Mesodermal cell (in vitro differentiated cells): ENCODE measurements around the gene KLHDC10.

Source experiments
- H3K27ac ChIP-seq: 2 replicates; pipeline ENCODE4 v1.7.0; 2013; ENCODE audit warnings: mild to moderate bottlenecking, low read depth, low read length, moderate library complexity; ENCODE audit not compliant: severe bottlenecking
- H3K36me3 ChIP-seq: 2 replicates; pipeline ENCODE4 v1.7.1; 2013; ENCODE audit warnings: mild to moderate bottlenecking, low read length, moderate library complexity; ENCODE audit not compliant: control insufficient read depth, insufficient read depth
- H3K4me1 ChIP-seq: one replicate; pipeline ENCODE4 v1.7.1; 2013; ENCODE audit warnings: mild to moderate bottlenecking, low read length; ENCODE audit not compliant: insufficient read depth, control insufficient read depth, poor library complexity, severe bottlenecking
- H3K4me3 ChIP-seq: 2 replicates; pipeline ENCODE4 v1.7.0; 2013; ENCODE audit warnings: low read length, control low read depth, mild to moderate bottlenecking; ENCODE audit not compliant: insufficient read depth, poor library complexity, severe bottlenecking; ENCODE audit errors: extremely low read depth
- H3K9me3 ChIP-seq: 2 replicates; pipeline ENCODE4 v1.7.1; 2013; ENCODE audit warnings: mild to moderate bottlenecking, low read length, moderate library complexity; ENCODE audit not compliant: control insufficient read depth
- WGBS, 2 experiments: methylation state at CpG; one replicate each; pipeline ENCODE4 v1.1.5; 2013; ENCODE audit warnings: missing lambda C conversion rate in 2 of 2; ENCODE audit not compliant: insufficient coverage in 2 of 2; 5-methylcytosine and 5-hydroxymethylcytosine counted together

KLHDC10 gene

GRCh38 chr7:130134726-130135125 lies 64.4 kb downstream of the KLHDC10 start:
- H3K4me1 ChIP-seq, result peaks cover 12% of the 10 kb centered on the region
- H3K27ac ChIP-seq, result no peak overlapping the region
- H3K4me3 ChIP-seq, result no peak overlapping the region
- no peaks in the 10 kb centered on the region for H3K9me3 ChIP-seq
- H3K36me3 ChIP-seq, result peaks cover 62% of the 10 kb centered on the region
- 96 to 98% methylated on average over 4 of the region's 7 CpGs for WGBS, 2 experiments

- 96 to 98% methylated on average over 4 to 5 of the region's 10 CpGs for WGBS, 2 experiments
- H3K4me1 ChIP-seq, result peaks cover 12% of the 10 kb centered on the region
- H3K27ac ChIP-seq, result no peak overlapping the region
- H3K36me3 ChIP-seq, result peaks cover 58% of the 10 kb centered on the region
- no peak overlapping the region for H3K4me3 ChIP-seq
- no peaks in the 10 kb centered on the region for H3K9me3 ChIP-seq
Observed at GRCh38 chr7:130135208-130136205, 65.2 kb downstream of the KLHDC10 start.

GRCh38 chr7:130136579-130137167 lies 66.3 kb downstream of the KLHDC10 start:
- no peak overlapping the region for H3K4me3 ChIP-seq
- H3K27ac ChIP-seq, result no peak overlapping the region
- no CpG with 5 or more reads among the region's 1 CpG for WGBS, 2 experiments
- H3K36me3 ChIP-seq, result peaks cover 55% of the 10 kb centered on the region
- no peaks in the 10 kb centered on the region for H3K9me3 ChIP-seq
- H3K4me1 ChIP-seq, result peaks cover 16% of the 10 kb centered on the region

- H3K9me3 ChIP-seq, result no peaks in the 10 kb centered on the region
- H3K36me3 ChIP-seq, result peaks cover 53% of the 10 kb centered on the region
- H3K27ac ChIP-seq, result no peak overlapping the region
- peaks cover 16% of the 10 kb centered on the region for H3K4me1 ChIP-seq
- no peak overlapping the region for H3K4me3 ChIP-seq
- WGBS, 2 experiments, result 87 to 98% methylated on average over 3 of the region's 4 CpGs
Observed at GRCh38 chr7:130137207-130137606, 66.9 kb downstream of the KLHDC10 start.

GRCh38 chr7:130139193-130139960 lies 69.0 kb downstream of the KLHDC10 start:
- Histone ChIP-seq H3K27ac (no peak overlapping the region), H3K4me3 (no peak overlapping the region), H3K36me3 (peaks cover 46% of the 10 kb centered on the region), H3K4me1 (peaks cover 16% of the 10 kb centered on the region), H3K9me3 (no peaks in the 10 kb centered on the region)
- 92 to 100% methylated on average over 1 to 2 of the region's 2 CpGs for WGBS, 2 experiments

GRCh38 chr7:130140551-130141160 lies 70.3 kb downstream of the KLHDC10 start:
- Histone ChIP-seq H3K36me3 (peaks cover 36% of the 10 kb centered on the region), H3K27ac (no peak overlapping the region), H3K4me3 (no peak overlapping the region), H3K9me3 (no peaks in the 10 kb centered on the region), H3K4me1 (peaks cover 10% of the 10 kb centered on the region)
- WGBS, 2 experiments, result 94 to 96% methylated on average over 46 to 47 of the region's 47 CpGs

- no peak overlapping the region for H3K4me3 ChIP-seq
- 48 to 57% methylated on average over 24 to 32 of the region's 39 CpGs for WGBS, 2 experiments
- H3K36me3 ChIP-seq, result peaks cover 32% of the 10 kb centered on the region
- H3K4me1 ChIP-seq, result peaks cover 5% of the 10 kb centered on the region
- H3K27ac ChIP-seq, result peak overlapping the region; percentile 53
- H3K9me3 ChIP-seq, result no peaks in the 10 kb centered on the region
Observed at GRCh38 chr7:130141161-130141883, 71.0 kb downstream of the KLHDC10 start.

- H3K4me1 ChIP-seq, result peaks cover 5% of the 10 kb centered on the region
- no peak overlapping the region for H3K27ac ChIP-seq
- 74 to 79% methylated on average over 14 to 17 of the region's 17 CpGs for WGBS, 2 experiments
- no peaks in the 10 kb centered on the region for H3K9me3 ChIP-seq
- H3K36me3 ChIP-seq, result peaks cover 25% of the 10 kb centered on the region
- H3K4me3 ChIP-seq, result no peak overlapping the region
Observed at GRCh38 chr7:130141884-130142653, 71.7 kb downstream of the KLHDC10 start.

GRCh38 chr7:130142654-130143333 lies 72.5 kb downstream of the KLHDC10 start:
- peaks cover 5% of the 10 kb centered on the region for H3K4me1 ChIP-seq
- peaks cover 18% of the 10 kb centered on the region for H3K36me3 ChIP-seq
- H3K4me3 ChIP-seq, result no peak overlapping the region
- no peak overlapping the region for H3K27ac ChIP-seq
- H3K9me3 ChIP-seq, result no peaks in the 10 kb centered on the region
- WGBS, 2 experiments, result 93 to 94% methylated on average over 10 to 12 of the region's 14 CpGs
